Body of pancreas (tissue), 4 donors: ENCODE results near the gene RASGRF1. TPM values are rescaled to one million over a fixed set of nuclear protein-coding genes. Genes with fewer than 3 reads are reported as not detected.
A peak's percentile ranks its signal among the peaks of the same experiment; 100 is the strongest.
"Not testable (repeated sequence)": the region's sequence is repeated elsewhere in the genome, so short reads cannot be mapped to it uniquely, and the experiment has no call there.

Source experiments
- ATAC-seq: fragments of 150-250 bp; one replicate; pipeline ENCODE4 v1.9.1; 2016
- DNase-seq, 4 donors: peaks; one replicate each; pipeline ENCODE4 v3.0.0-alpha.2; 2019
- H3K27ac ChIP-seq, 4 donors: fragments of 200-600 bp; sonication (generic); 1 replicate in 3 of 4; 2 replicates in 1 of 4; pipeline versions ENCODE4 v1.5.1 to v1.6.1; 2016 to 2019; ENCODE audit warnings: mild to moderate bottlenecking in 1 of 4, mixed read lengths in 1 of 4, moderate library complexity in 1 of 4
- H3K27me3 ChIP-seq, 2 donors: fragments of 200-600 bp; sonication (generic); one replicate each; pipeline ENCODE4 v1.6.0; 2016; ENCODE audit warnings: mild to moderate bottlenecking in 1 of 2
- H3K36me3 ChIP-seq, 2 donors: fragments of 200-600 bp; sonication (generic); replicated peaks in 1 of 2; 2 replicates each; pipeline ENCODE4 v1.5.1; 2016; ENCODE audit warnings: low read depth in 2 of 2; ENCODE audit not compliant: insufficient read depth in 1 of 2
- H3K4me1 ChIP-seq: fragments of 200-600 bp; sonication (generic); one replicate; pipeline ENCODE4 v1.6.0; 2016
- H3K4me3 ChIP-seq, 2 donors: fragments of 200-600 bp; sonication (generic); 1 replicate in 1 of 2; 2 replicates in 1 of 2; pipeline ENCODE4 v1.5.1; 2016 to 2019
- H3K9me3 ChIP-seq, 3 donors: fragments of 200-600 bp; sonication (generic); 1 replicate in 2 of 3; 2 replicates in 1 of 3; pipeline ENCODE4 v1.5.1; 2016
- POLR2A ChIP-seq, 3 donors: fragments of 450-650 bp; IDR thresholded peaks; one replicate each; pipeline ENCODE4 v1.6.1; 2016; ENCODE audit warnings: antibody characterized with exemption in 3 of 3, mild to moderate bottlenecking in 2 of 3
- WGBS, 2 donors: methylation state at CpG; one replicate each; pipeline ENCODE4 v1.1.5; 2017; 5-methylcytosine and 5-hydroxymethylcytosine counted together
- intact Hi-C: fragments of 100-400 bp; cut with DNase I; formaldehyde crosslinking; loops from one replicate; pipeline ENCODE4 v1.15.1; 2023
- total RNA-seq, 2 donors: library from RNA; depleted of rRNA; stranded (reverse); fragments of >200 nt; gene quantifications; one replicate each; pipeline ENCODE4 v1.1.0, GENCODE V29; 2016
- TF ChIP-seq, protein P1 (sequence below), 7 experiments: fragments of 450-650 bp in 4 of 7; fragments of 200-600 bp in 3 of 7; sonication (generic) in 3 of 7; IDR thresholded peaks; one replicate each; pipeline ENCODE4 v1.5.1; 2016 to 2019; ENCODE audit warnings: antibody characterized with exemption in 7 of 7

RASGRF1 gene
- total RNA-seq, 2 donors from 2014 or later = 1.0 to 3.6 TPM

DNA sequence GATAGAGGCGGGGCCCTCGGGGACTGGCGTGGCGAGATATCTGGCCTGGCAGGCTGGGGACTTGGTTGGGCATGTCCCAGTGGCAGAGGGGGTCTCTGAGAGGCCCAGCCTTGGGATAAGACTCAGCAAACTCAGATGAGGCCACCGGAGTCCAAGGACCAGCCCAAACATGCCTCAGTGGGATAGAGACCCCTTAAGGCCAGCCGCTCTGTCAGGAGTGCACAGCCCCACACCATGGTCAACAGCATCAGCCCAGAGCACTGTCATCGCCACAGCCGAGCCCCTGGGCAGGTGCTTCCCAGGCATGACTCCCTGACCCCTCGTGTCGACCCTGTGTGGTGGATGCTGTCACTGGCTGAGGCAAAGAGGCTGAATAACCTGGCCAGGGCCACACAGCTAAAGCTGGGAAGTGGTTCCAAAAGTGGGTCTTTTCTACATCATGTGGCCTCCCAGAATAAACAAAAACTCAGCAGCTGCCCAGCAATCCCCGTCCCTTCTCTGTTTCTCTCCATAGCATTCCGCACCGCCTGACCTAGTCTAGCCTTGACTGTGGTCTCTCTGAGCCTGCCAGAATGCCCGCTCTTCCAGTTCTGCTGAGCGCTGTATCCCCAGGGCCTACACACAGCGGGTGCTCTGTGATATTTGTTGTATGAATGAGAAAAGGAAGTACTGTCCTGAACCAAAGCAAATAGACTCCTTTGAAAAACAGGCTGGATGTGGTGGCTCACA, 160.9 kb downstream of the RASGRF1 start:
- TF ChIP-seq, protein P1, sequence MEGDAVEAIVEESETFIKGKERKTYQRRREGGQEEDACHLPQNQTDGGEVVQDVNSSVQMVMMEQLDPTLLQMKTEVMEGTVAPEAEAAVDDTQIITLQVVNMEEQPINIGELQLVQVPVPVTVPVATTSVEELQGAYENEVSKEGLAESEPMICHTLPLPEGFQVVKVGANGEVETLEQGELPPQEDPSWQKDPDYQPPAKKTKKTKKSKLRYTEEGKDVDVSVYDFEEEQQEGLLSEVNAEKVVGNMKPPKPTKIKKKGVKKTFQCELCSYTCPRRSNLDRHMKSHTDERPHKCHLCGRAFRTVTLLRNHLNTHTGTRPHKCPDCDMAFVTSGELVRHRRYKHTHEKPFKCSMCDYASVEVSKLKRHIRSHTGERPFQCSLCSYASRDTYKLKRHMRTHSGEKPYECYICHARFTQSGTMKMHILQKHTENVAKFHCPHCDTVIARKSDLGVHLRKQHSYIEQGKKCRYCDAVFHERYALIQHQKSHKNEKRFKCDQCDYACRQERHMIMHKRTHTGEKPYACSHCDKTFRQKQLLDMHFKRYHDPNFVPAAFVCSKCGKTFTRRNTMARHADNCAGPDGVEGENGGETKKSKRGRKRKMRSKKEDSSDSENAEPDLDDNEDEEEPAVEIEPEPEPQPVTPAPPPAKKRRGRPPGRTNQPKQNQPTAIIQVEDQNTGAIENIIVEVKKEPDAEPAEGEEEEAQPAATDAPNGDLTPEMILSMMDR (IDR thresholded peaks at IDR 0.05) = no peak
- no peak for TF ChIP-seq POLR2A (IDR thresholded peaks at IDR 0.05)
- no peak for ATAC-seq
- Histone ChIP-seq H3K27ac (no peak overlapping the region), H3K9me3 (no peaks in the 10 kb centered on the region), H3K4me3 (no peak overlapping the region), H3K27me3 (no peaks in the 10 kb centered on the region), H3K36me3 (peaks cover 0 to 14% of the 10 kb centered on the region in 2 donors), H3K4me1 (no peaks in the 10 kb centered on the region)
- 91 to 93% methylated on average over 11 to 16 of the region's 16 CpGs for WGBS, 2 donors
- intact Hi-C loops = no loop called here
- no peak for DNase-seq

DNA sequence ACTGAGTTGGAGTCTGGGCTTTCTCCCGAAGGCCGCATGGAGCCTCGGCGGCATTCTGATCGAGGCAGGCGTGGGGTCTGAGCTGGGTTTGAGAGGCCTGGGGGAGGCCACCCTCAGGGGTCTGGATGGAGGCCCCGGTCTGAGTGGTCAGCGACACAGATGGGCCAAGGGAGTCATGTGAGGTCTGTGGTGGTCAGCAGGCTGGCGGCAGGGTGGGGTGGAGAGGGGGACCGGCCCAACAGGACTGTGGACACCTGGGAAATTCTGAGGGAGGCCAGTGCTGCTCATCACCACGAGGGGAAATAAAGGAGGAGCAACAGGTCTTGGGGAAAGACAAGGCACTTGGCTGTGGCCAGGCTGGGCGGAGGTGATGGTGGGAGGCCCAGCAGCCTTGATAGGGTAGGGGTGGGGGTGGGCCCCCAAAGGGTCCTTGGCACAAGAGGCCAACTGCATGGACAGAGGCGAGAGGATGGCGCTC, 161.9 kb downstream of the RASGRF1 start:
- Histone ChIP-seq H3K4me1 (no peaks in the 10 kb centered on the region), H3K27me3 (no peaks in the 10 kb centered on the region), H3K36me3 (peaks cover 0 to 5% of the 10 kb centered on the region in 2 donors), H3K27ac (no peak overlapping the region), H3K4me3 (no peak overlapping the region), H3K9me3 (no peaks in the 10 kb centered on the region)
- WGBS, 2 donors = 91 to 94% methylated on average over 13 to 14 of the region's 14 CpGs
- intact Hi-C loops = no loop called here
- ATAC-seq (no peak), DNase-seq (no peak)
- no peak for TF ChIP-seq POLR2A (IDR thresholded peaks at IDR 0.05)
- TF ChIP-seq, protein P1 (IDR thresholded peaks at IDR 0.05) = no peak

DNA sequence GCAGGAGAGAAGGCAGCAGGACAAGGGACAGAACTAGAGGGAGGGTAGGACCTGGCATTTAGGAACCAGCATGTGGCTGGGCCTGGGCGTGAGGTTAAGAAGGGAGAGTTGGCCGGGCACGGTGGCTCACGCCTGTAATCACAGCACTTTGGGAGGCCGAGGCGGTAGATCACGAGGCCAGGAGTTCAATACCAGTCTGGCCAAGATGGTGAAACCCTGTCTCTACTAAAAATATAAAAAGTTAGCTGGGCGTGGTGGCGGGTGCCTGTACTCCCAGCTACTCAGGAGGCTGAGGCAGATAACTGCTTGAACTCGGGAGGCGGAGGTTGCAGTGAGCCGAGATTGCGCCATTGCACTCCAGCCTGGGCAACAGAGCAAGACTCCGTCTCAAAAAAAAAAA, 162.4 kb downstream of the RASGRF1 start:
- H3K27ac ChIP-seq, ATAC-seq, H3K36me3 ChIP-seq, H3K4me1 ChIP-seq, intact Hi-C loops, H3K4me3 ChIP-seq, H3K27me3 ChIP-seq, H3K9me3 ChIP-seq, DNase-seq: not testable (repeated sequence)
- 81 to 97% methylated on average over 9 of the region's 14 CpGs for WGBS, 2 donors

DNA sequence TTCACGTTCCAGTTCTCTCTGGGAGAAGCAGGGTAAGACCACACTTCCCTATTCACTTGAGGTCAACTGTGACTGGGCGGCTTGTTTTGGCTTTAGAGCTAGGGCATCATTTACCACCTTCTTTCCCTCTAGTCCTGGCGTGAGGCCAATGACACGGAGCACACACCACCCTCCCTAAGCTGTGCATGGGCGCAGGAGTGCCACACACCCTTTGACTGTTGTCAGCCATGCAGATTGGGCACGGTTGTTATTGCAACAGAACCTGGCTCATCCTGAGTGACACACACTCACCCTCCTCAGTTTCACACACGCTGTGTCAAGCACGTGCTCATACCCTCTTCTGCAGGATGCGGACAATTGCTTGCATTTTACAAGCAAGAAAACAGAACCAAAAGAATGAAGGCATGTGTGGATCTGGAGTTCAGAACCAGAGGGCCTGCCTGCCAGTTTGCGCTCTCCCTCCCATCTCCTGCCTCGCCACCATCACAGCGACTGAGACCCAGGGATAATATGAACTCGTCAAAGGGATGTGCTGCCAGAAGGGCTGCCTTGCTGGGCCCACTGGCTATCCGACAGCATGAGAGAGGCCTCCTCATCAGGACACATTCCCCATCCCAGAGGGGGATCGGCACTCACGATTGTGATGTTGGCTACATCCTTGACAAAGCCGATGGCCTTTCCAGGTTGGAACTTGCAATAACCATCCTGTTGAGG, 163.3 kb downstream of the RASGRF1 start:
- TF ChIP-seq, protein P1 (IDR thresholded peaks at IDR 0.05) = no peak
- no peak for TF ChIP-seq POLR2A (IDR thresholded peaks at IDR 0.05)
- H3K27me3 ChIP-seq = no peaks in the 10 kb centered on the region
- intact Hi-C loops = no loop called here
- H3K4me1 ChIP-seq = no peaks in the 10 kb centered on the region
- no peaks in the 10 kb centered on the region for H3K9me3 ChIP-seq
- 86% methylated on average over 16 to 17 of the region's 17 CpGs for WGBS, 2 donors
- ATAC-seq (no peak), DNase-seq (peak in 1 of 4 donors; percentile 40)
- peaks cover 0 to 7% of the 10 kb centered on the region in 2 donors for H3K36me3 ChIP-seq
- no peak overlapping the region for H3K27ac ChIP-seq
- H3K4me3 ChIP-seq = no peak overlapping the region

DNA sequence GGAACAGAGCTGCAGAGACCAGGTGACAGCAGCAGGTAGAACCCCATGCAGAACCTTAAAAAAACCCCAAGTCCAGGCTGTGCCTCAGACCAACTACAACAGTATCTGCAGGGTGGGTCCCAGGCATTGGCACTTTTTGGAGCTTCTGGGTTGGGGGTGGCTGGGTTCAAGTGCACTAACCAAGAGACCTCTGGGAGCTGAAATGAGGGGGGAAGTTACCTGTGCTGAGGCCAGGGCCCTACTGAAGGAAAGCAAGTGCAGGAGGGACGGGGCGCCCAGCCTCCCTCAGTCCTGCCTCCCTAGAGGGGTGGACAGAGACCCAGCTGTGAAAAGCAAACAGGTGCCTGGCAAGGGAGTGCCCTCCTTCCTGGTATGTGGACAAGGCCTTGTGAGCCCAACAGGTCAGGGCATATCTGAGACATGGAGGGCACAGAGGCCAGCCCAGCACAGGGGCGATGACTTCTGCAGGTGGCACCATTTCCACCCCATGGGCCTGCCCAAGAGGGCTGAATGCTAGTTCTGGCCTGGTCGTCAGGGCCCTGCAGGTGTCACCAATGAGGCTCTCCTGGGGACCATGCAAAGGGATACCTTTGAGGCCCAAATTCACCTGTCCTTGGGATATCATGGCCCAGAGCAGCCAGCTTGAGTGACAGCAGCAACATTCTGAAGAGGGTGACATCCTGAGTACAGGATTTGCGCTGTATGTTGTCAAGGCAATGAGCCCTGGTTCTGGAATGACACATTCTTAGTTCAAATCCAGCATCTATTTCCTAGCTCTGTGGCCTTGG, 164.4 kb downstream of the RASGRF1 start:
- no peaks in the 10 kb centered on the region for H3K9me3 ChIP-seq
- intact Hi-C loops = no loop called here
- TF ChIP-seq POLR2A (IDR thresholded peaks at IDR 0.05) = no peak
- TF ChIP-seq, protein P1 (IDR thresholded peaks at IDR 0.05) = peak in 1 of 7 experiments; percentile 10
- no peak overlapping the region for H3K27ac ChIP-seq
- 81 to 90% methylated on average over 5 of the region's 5 CpGs for WGBS, 2 donors
- DNase-seq (no peak), ATAC-seq (no peak)
- H3K4me1 ChIP-seq = no peaks in the 10 kb centered on the region
- H3K4me3 ChIP-seq = no peak overlapping the region
- no peaks in the 10 kb centered on the region for H3K27me3 ChIP-seq
- peaks cover 0 to 18% of the 10 kb centered on the region in 2 donors for H3K36me3 ChIP-seq
